ENCODE data around the gene GPN1. TPM values are rescaled to one million over a fixed set of nuclear protein-coding genes. Genes with fewer than 3 reads are reported as not detected.

Gene GPN1
- total RNA-seq, 4 donors from 2014 or later, result 21.0 to 30.5 (median 24.2) TPM

DNA sequence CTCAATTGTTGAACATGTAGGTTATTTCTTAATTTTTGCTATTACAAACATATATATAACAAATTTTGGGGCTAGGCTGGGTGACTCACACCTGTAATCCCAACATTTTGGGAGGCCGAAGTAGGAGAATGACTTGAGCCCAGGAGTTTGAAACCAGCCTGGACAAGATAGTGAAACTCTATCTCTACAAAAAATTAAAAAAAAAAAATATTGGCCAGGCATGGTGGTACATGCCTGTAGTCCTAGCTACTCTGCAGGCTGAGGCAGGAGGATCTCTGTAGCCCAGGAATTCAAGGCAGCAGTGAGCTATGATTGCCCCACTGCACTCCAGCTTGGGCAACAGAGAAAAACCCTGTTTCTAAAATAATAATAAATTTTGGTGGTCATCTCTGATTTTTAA is 58.4 kb downstream of the GPN1 start:
- Histone ChIP-seq H3K9me3 (no peaks in the 10 kb centered on the region), H3K4me1 (peaks cover 17% of the 10 kb centered on the region), H3K27ac (no peak overlapping the region), H3K4me3 (no peak overlapping the region), H3K36me3 (peaks cover 55% of the 10 kb centered on the region), H3K27me3 (no peaks in the 10 kb centered on the region)
- TF ChIP-seq, protein P1, sequence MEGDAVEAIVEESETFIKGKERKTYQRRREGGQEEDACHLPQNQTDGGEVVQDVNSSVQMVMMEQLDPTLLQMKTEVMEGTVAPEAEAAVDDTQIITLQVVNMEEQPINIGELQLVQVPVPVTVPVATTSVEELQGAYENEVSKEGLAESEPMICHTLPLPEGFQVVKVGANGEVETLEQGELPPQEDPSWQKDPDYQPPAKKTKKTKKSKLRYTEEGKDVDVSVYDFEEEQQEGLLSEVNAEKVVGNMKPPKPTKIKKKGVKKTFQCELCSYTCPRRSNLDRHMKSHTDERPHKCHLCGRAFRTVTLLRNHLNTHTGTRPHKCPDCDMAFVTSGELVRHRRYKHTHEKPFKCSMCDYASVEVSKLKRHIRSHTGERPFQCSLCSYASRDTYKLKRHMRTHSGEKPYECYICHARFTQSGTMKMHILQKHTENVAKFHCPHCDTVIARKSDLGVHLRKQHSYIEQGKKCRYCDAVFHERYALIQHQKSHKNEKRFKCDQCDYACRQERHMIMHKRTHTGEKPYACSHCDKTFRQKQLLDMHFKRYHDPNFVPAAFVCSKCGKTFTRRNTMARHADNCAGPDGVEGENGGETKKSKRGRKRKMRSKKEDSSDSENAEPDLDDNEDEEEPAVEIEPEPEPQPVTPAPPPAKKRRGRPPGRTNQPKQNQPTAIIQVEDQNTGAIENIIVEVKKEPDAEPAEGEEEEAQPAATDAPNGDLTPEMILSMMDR (IDR thresholded peaks at IDR 0.05), result no peak
- TF ChIP-seq POLR2A (IDR thresholded peaks at IDR 0.05) (no peak), EP300 (IDR thresholded peaks at IDR 0.05) (no peak), POLR2AphosphoS5 (IDR thresholded peaks at IDR 0.05) (no peak)
- no peak for DNase-seq (ENCODE audit: low spot score in 2 of 2)
- WGBS, result 67% methylated on average over 1 of the region's 1 CpG

DNA sequence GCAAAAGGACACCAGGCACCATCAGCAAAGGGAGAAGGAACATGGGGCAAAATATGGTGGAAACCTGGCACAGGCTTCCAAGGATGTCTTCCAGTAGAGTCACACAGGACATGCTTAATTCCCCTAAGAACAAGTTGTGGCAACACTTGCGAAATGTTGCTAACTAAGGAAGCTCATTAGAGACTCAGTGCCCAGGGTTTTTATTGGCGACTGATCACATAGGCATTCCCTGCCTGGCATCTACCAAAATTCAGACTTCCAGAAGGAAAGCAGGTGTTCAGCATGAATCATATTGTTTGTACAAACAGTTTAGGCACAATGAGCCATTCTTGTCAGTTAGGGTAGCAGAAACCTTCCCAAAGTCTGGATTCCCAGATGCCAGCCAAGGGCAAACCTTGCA is 60.6 kb downstream of the GPN1 start:
- no peak for TF ChIP-seq POLR2AphosphoS5 (IDR thresholded peaks at IDR 0.05)
- no peak for TF ChIP-seq EP300 (IDR thresholded peaks at IDR 0.05)
- TF ChIP-seq, protein P1 (IDR thresholded peaks at IDR 0.05), result no peak
- TF ChIP-seq POLR2A (IDR thresholded peaks at IDR 0.05), result no peak
- H3K9me3 ChIP-seq, result no peaks in the 10 kb centered on the region
- peaks cover 62% of the 10 kb centered on the region for H3K36me3 ChIP-seq
- no peak for DNase-seq (ENCODE audit: low spot score in 2 of 2)
- H3K27ac ChIP-seq, result no peak overlapping the region
- WGBS, result 54% methylated on average over 2 of the region's 2 CpGs
- no peak overlapping the region for H3K4me3 ChIP-seq
- no peaks in the 10 kb centered on the region for H3K27me3 ChIP-seq
- H3K4me1 ChIP-seq, result peaks cover 4% of the 10 kb centered on the region

DNA sequence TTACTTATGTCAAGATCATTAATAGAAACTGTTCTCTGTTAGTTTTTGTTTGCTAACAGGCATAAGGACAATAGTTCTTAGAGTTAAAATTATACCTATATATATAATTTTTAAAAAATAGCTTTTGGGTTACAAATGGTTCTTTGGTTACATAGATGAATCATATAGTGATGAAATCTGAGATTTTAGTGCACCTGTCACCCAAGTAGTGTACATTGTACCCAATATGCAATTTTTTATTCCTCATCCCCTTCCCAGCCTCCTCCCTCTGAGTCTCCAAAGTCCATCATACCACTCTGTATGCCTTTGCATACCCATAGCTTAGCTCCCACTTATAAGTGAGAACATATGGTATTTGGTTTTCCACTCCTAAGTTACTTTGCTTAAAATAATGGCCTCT is 61.2 kb downstream of the GPN1 start:
- H3K4me3 ChIP-seq, result no peak overlapping the region

DNA sequence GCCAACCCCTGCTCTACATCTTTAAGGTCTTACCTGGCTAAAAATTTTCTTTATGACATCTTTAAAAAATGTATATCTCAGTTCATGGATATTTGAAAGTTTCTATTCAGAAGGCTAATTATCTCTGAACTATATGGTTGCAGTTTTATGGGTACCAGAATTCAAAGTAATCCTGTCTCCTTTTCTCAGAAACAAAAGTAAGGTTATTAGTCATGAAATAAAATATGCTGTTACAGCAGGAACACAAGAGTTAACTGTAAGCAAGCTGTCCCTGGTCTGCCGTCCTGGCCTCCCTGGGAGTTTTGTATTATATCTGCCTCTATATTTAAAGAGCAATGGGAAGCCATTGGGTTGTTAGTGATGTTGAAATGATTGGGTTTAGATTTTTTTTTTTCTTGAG is 68.8 kb downstream of the GPN1 start:
- DNase-seq (ENCODE audit: low spot score in 2 of 2), result no peak
- H3K36me3 ChIP-seq, result peaks cover 29% of the 10 kb centered on the region
- H3K4me1 ChIP-seq, result peaks cover 5% of the 10 kb centered on the region
- TF ChIP-seq POLR2A (IDR thresholded peaks at IDR 0.05), result no peak
- TF ChIP-seq, protein P1 (IDR thresholded peaks at IDR 0.05), result no peak
- TF ChIP-seq POLR2AphosphoS5 (IDR thresholded peaks at IDR 0.05), result no peak
- no peak for TF ChIP-seq EP300 (IDR thresholded peaks at IDR 0.05)
- H3K27ac ChIP-seq, result no peak overlapping the region
- no peak overlapping the region for H3K4me3 ChIP-seq
- 67% methylated on average over 1 of the region's 1 CpG for WGBS
- H3K9me3 ChIP-seq, result no peaks in the 10 kb centered on the region
- H3K27me3 ChIP-seq, result no peaks in the 10 kb centered on the region

More for the DNA sequence above, 61.2 kb downstream of the GPN1 start:
- Histone ChIP-seq H3K4me1 (peaks cover 4% of the 10 kb centered on the region), H3K27me3 (no peaks in the 10 kb centered on the region), H3K36me3 (peaks cover 65% of the 10 kb centered on the region), H3K9me3 (no peaks in the 10 kb centered on the region), H3K27ac (no peak overlapping the region)
- DNase-seq (ENCODE audit: low spot score in 2 of 2), result no peak
- TF ChIP-seq POLR2A (IDR thresholded peaks at IDR 0.05), result no peak
- TF ChIP-seq, protein P1 (IDR thresholded peaks at IDR 0.05), result no peak

Other genes starting within 250 kb of the GPN1 start
- gene ZNF513, start 248.3 kb upstream of the GPN1 start, total RNA-seq, result 10 to 100 TPM in 3 of 4 donors, 1 to 10 TPM in 1; 7.6 to 16.7 (median 11.7) TPM
- gene PPM1G, start 219.5 kb upstream of the GPN1 start, total RNA-seq, result 10 to 100 TPM; 37.4 to 54.1 (median 49.3) TPM
- gene NRBP1, start 200.4 kb upstream of the GPN1 start, total RNA-seq, result 10 to 100 TPM; 66.8 to 84.3 (median 77.0) TPM
- 10 to 100 TPM; 31.0 to 50.1 (median 42.2) TPM for gene KRTCAP3, start 186.7 kb upstream of the GPN1 start, total RNA-seq
- gene IFT172, start 139.3 kb upstream of the GPN1 start, total RNA-seq, result 10 to 100 TPM; 21.6 to 70.0 (median 27.4) TPM
- gene FNDC4, start 133.8 kb upstream of the GPN1 start, total RNA-seq, result 1 to 10 TPM; 4.7 to 8.0 (median 5.5) TPM
- 1 to 10 TPM in 1 of 4 donors, under 1 TPM in 2, not detected in 1; 0.56 to 1.0 (median 0.64) TPM for gene GCKR, start 132.2 kb upstream of the GPN1 start, total RNA-seq
- 10 to 100 TPM in 3 of 4 donors, 1 to 10 TPM in 1; 8.1 to 23.5 (median 20.6) TPM for gene ZNF512, start 46.0 kb upstream of the GPN1 start, total RNA-seq
- gene CCDC121, start within 50 bp of the GPN1 start, total RNA-seq, result 1 to 10 TPM; 1.2 to 3.9 (median 3.0) TPM
- gene SUPT7L, start 34.6 kb downstream of the GPN1 start, total RNA-seq, result 10 to 100 TPM; 17.0 to 27.3 (median 22.2) TPM
- 10 to 100 TPM; 15.1 to 25.3 (median 20.7) TPM for gene SLC4A1AP, start 34.8 kb downstream of the GPN1 start, total RNA-seq
- 10 to 100 TPM; 30.7 to 82.2 (median 56.3) TPM for gene MRPL33, start 142.7 kb downstream of the GPN1 start, total RNA-seq